GM23248 (cell line): ENCODE data around the gene GNAI1. TPM values are rescaled to one million over a fixed set of nuclear protein-coding genes. Genes with fewer than 3 reads are reported as not detected.

Experiments used
- DNase-seq: peaks from one replicate; pipeline ENCODE4 v3.0.0-alpha.2; 2015
- H2AFZ ChIP-seq: fragments of 200-600 bp; sonication (generic); 2 replicates; pipeline ENCODE4 v1.6.1; 2016; ENCODE audit warnings: antibody characterized with exemption
- H3F3A ChIP-seq: fragments of 200-600 bp; sonication (generic); 2 replicates; pipeline ENCODE4 v1.6.1; 2016; ENCODE audit warnings: mild to moderate bottlenecking, antibody characterized with exemption, mixed run types; ENCODE audit not compliant: insufficient read depth
- H3K27ac ChIP-seq: fragments of 200-600 bp; sonication (generic); 2 replicates; pipeline ENCODE4 v1.5.1; 2016; ENCODE audit warnings: mild to moderate bottlenecking
- H3K27me3 ChIP-seq: fragments of 200-600 bp; sonication (generic); replicated peaks from 2 replicates; pipeline ENCODE4 v1.6.1; 2016; ENCODE audit warnings: mild to moderate bottlenecking; ENCODE audit not compliant: insufficient read depth
- H3K36me3 ChIP-seq: fragments of 200-600 bp; sonication (generic); 2 replicates; pipeline ENCODE4 v1.6.1; 2016; ENCODE audit warnings: low read depth, mild to moderate bottlenecking
- H3K4me1 ChIP-seq: fragments of 200-600 bp; sonication (generic); 2 replicates; pipeline ENCODE4 v1.6.1; 2016; ENCODE audit warnings: mild to moderate bottlenecking; ENCODE audit not compliant: insufficient read depth
- H3K4me2 ChIP-seq: fragments of 200-600 bp; sonication (generic); one replicate; pipeline ENCODE4 v1.6.1; 2016; ENCODE audit warnings: mild to moderate bottlenecking; ENCODE audit not compliant: unreplicated experiment
- H3K4me3 ChIP-seq: fragments of 200-600 bp; sonication (generic); 2 replicates; pipeline ENCODE4 v1.5.1; 2016; ENCODE audit warnings: mild to moderate bottlenecking
- H3K79me2 ChIP-seq: fragments of 200-600 bp; sonication (generic); 2 replicates; pipeline ENCODE4 v1.6.1; 2016; ENCODE audit warnings: mild to moderate bottlenecking; ENCODE audit not compliant: insufficient read depth
- H3K9ac ChIP-seq: fragments of 200-600 bp; sonication (generic); 2 replicates; pipeline ENCODE4 v1.6.1; 2016; ENCODE audit warnings: mild to moderate bottlenecking
- H3K9me2 ChIP-seq: fragments of 200-600 bp; sonication (generic); 2 replicates; pipeline ENCODE4 v1.6.1; 2016; ENCODE audit warnings: mixed run types, mild to moderate bottlenecking, moderate library complexity; ENCODE audit not compliant: insufficient read depth
- H3K9me3 ChIP-seq: fragments of 200-600 bp; sonication (generic); one replicate; pipeline ENCODE4 v1.6.1; 2017; ENCODE audit warnings: low read depth
- H4K20me1 ChIP-seq: fragments of 200-600 bp; sonication (generic); 2 replicates; pipeline ENCODE4 v1.6.0; 2016; ENCODE audit not compliant: insufficient read depth
- EZH2 ChIP-seq: fragments of 200-600 bp; sonication (generic); IDR thresholded peaks from 2 replicates; pipeline ENCODE4 v1.6.1; 2018; ENCODE audit warnings: antibody characterized with exemption, mild to moderate bottlenecking; ENCODE audit not compliant: insufficient read depth, poor library complexity, severe bottlenecking
- EZH2phosphoT487 ChIP-seq: fragments of 200-600 bp; sonication (generic); IDR thresholded peaks from 2 replicates; pipeline ENCODE4 v1.6.1; 2018; ENCODE audit warnings: antibody characterized with exemption, moderate library complexity, mild to moderate bottlenecking, low read depth; ENCODE audit not compliant: insufficient read depth
- WGBS, 2 experiments: methylation state at CpG; one replicate each; pipeline ENCODE4 v1.1.6; 2015 to 2017; ENCODE audit warnings: low lambda C conversion rate in 2 of 2, low coverage in 1 of 2; ENCODE audit errors: missing lambda C conversion rate in 2 of 2; 5-methylcytosine and 5-hydroxymethylcytosine counted together
- in situ Hi-C: fragments of 300-500 bp; cut with MboI; formaldehyde crosslinking; loops from 2 replicates; pipeline ENCODE4 v1.15.0; 2020
- polyA plus RNA-seq: library from polyadenylated mRNA; unstranded; fragments of >200 nt; fragmentation: Nextera tagmentation; extraction: Ambion mirVana; gene quantifications from 2 replicates; pipeline ENCODE4 v1.2.1, GENCODE V29; 2016
- total RNA-seq: library from RNA; depleted of rRNA; stranded (reverse); fragments of >200 nt; shearing (Covaris generic); gene quantifications from 2 replicates; pipeline ENCODE4 v1.2.3, GENCODE V29; 2014

The GNAI1 gene
- total and polyA plus RNA-seq, 2 experiments from 2014 or later, result 35.3 to 47.0 TPM

GRCh38 chr7:80244206-80244916, 109.7 kb downstream of the GNAI1 start:
- peaks cover 4% of the 10 kb centered on the region; the same call in 1 of the 2 replicates for H3K4me1 ChIP-seq
- TF ChIP-seq EZH2, result no peak
- no peak for TF ChIP-seq EZH2phosphoT487
- no peak overlapping the region for H3K9ac ChIP-seq
- peak; percentile 46 for DNase-seq
- H3K27ac ChIP-seq, result no peak overlapping the region
- no peaks in the 10 kb centered on the region for H3K27me3 ChIP-seq
- H3K9me3 ChIP-seq, result no peaks in the 10 kb centered on the region
- H2AFZ ChIP-seq, result no peak overlapping the region
- H3K79me2 ChIP-seq, result no peaks in the 10 kb centered on the region
- in situ Hi-C loops, result no loop called here
- no peak overlapping the region for H3K4me3 ChIP-seq
- no peaks in the 10 kb centered on the region for H3F3A ChIP-seq
- no peak overlapping the region for H3K4me2 ChIP-seq
- H3K9me2 ChIP-seq, result no peaks in the 10 kb centered on the region
- WGBS, 2 experiments, result 33 to 36% methylated on average over 4 of the region's 4 CpGs
- no peaks in the 10 kb centered on the region for H4K20me1 ChIP-seq
- H3K36me3 ChIP-seq, result no peaks in the 10 kb centered on the region

DNA sequence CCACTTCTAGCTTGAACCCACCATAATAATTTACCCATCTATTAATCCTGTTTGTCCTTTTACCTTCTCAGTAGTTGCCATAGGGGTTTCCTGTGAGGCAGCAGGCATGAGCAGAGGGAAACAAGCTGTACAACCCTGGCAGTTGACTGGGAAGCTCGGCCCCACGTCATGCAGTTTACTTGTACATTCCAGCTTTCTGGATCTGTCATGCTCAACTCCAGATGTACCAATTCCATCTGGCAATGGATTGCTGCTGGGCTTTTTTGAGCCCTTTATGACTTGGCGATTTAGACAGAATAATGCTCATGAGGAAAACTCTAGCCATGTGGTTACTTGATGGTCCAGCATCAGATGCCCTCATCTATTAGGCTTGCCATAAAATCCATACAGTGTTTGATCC, 112.5 kb downstream of the GNAI1 start:
- Histone ChIP-seq H3F3A (no peaks in the 10 kb centered on the region), H4K20me1 (no peaks in the 10 kb centered on the region), H3K27me3 (no peaks in the 10 kb centered on the region), H3K79me2 (no peaks in the 10 kb centered on the region), H3K36me3 (no peaks in the 10 kb centered on the region), H2AFZ (no peak overlapping the region), H3K9me2 (no peaks in the 10 kb centered on the region), H3K9me3 (no peaks in the 10 kb centered on the region), H3K9ac (no peak overlapping the region), H3K4me2 (no peak overlapping the region), H3K4me1 (peaks cover 4% of the 10 kb centered on the region; the same call in 1 of the 2 replicates), H3K27ac (no peak overlapping the region), H3K4me3 (no peak overlapping the region)
- in situ Hi-C loops, result no loop called here
- TF ChIP-seq EZH2phosphoT487 (no peak), EZH2 (no peak)
- WGBS, 2 experiments, result 24 to 27% methylated on average over 3 of the region's 3 CpGs
- DNase-seq, result peak; percentile 34

DNA sequence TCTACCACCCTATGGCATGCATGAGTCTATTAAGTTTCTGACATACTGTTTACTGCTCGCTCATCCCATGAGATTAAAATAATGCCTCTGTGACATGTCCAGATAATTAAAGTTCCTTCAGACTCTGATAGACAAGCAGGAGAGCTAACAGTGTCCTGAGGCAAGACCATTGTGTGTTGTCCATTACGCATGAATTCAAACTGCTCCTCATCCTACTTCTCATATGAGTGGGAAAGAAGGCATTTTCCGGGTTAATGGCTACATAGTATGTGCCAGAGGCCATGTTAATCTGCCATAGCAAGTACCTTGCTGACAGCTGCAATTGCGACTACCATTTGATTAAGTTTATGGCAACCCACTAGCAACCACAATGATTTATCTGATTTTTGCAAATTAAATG, 113.3 kb downstream of the GNAI1 start:
- no peak for DNase-seq
- in situ Hi-C loops, result no loop called here
- Histone ChIP-seq H3K9me2 (no peaks in the 10 kb centered on the region), H3K79me2 (no peaks in the 10 kb centered on the region), H3K36me3 (no peaks in the 10 kb centered on the region), H4K20me1 (no peaks in the 10 kb centered on the region), H3K27me3 (no peaks in the 10 kb centered on the region), H3K4me3 (no peak overlapping the region), H3K4me1 (peaks cover 4% of the 10 kb centered on the region; the same call in 1 of the 2 replicates), H2AFZ (no peak overlapping the region), H3F3A (no peaks in the 10 kb centered on the region), H3K9me3 (no peaks in the 10 kb centered on the region), H3K27ac (no peak overlapping the region), H3K4me2 (no peak overlapping the region), H3K9ac (no peak overlapping the region)
- TF ChIP-seq EZH2 (no peak), EZH2phosphoT487 (no peak)
- 85 to 90% methylated on average over 4 of the region's 4 CpGs for WGBS, 2 experiments

DNA sequence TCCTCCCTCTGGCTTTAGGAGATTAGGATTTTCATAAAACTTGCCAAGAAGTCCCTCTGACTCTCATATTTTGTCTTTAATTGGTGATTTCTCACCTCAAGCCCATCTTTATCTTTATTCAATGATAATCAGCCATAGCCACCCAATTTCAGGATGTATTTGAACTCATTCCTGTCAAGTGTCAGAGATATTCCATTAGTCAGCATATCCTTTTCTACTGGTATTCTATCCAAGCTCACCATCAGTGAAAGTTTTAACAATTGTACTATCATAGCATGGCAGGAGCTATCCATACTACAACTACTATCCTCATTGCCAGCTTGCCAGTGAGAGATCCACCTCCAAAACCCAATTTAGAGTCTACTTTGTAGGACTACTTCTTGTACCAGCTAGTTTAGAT, 114.6 kb downstream of the GNAI1 start:
- Histone ChIP-seq H3K27me3 (no peaks in the 10 kb centered on the region), H3K79me2 (no peaks in the 10 kb centered on the region), H3K4me3 (no peak overlapping the region), H3K9me2 (no peaks in the 10 kb centered on the region), H3K9me3 (no peaks in the 10 kb centered on the region), H3K27ac (no peak overlapping the region), H3K4me2 (no peak overlapping the region), H2AFZ (no peak overlapping the region), H4K20me1 (no peaks in the 10 kb centered on the region), H3F3A (no peaks in the 10 kb centered on the region), H3K4me1 (peaks cover under 1% of the 10 kb centered on the region; the same call in 1 of the 2 replicates), H3K9ac (no peak overlapping the region), H3K36me3 (no peaks in the 10 kb centered on the region)
- TF ChIP-seq EZH2 (no peak), EZH2phosphoT487 (no peak)
- in situ Hi-C loops, result no loop called here
- DNase-seq, result no peak
